AG10803 (cell line): ENCODE data around the gene C19orf25.

Experiments used
- DNase-seq: peaks from one replicate; pipeline ENCODE4 v3.0.0; 2010; ENCODE audit warnings: low read depth
- H3K4me3 ChIP-seq: 2 replicates; pipeline ENCODE4 v1.5.1; 2011; ENCODE audit warnings: mild to moderate bottlenecking, low read length, control low read depth
- TF ChIP-seq, protein P1 (sequence below): conservative IDR thresholded peaks from 2 replicates; pipeline ENCODE4 v1.5.1; 2011; ENCODE audit warnings: mild to moderate bottlenecking, low read length, control low read depth, inconsistent platforms

C19orf25 gene

DNA sequence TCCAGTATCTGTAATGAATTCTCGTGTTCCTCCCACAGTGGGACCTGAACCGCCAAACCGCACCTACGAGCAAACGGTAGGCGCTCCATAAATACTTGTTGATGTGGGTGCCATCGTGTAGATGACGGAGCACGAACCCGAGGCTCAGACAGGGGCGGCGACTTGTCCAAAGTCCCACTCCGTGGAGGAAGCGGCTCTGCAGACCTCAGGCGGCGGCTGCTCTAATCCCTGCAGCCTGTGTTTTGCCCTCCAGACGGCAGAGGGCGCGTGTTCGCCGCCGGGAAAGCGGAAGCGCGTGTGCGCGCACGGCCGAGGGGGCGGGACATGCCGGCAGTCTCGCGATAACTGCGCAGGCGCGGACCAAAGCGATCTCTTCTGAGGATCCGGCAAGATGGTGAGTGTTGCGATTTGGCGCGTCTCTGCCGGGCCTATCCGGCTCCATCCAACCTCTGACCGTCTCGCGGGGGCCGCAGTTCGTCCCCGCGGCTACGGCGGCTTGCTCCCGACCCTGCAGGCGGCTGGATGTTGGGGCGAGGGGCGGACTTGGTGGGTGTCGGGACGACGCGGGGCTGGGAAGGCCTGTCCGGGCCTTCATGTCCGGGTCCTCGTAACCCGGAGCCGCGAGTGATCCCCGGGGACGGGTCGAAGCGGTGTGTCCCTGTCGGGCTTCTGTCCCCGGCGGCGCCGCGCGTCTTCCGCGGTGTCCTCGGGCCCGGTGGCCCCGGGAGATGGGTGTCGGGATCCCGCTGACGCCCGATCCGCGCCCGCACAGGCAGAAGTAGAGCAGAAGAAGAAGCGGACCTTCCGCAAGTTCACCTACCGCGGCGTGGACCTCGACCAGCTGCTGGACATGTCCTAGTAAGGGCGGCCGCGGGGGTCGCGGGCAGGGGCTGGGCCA lies 40.7 kb downstream of the C19orf25 start, which contains the start of gene RPS15:
Gene RPS15, plus strand, starts transcription at position 362 of the 898 bp plus-strand sequence. Its CDS starts 30 bp downstream, at position 392.
- peak; percentile 94 for DNase-seq
- TF ChIP-seq, protein P1, sequence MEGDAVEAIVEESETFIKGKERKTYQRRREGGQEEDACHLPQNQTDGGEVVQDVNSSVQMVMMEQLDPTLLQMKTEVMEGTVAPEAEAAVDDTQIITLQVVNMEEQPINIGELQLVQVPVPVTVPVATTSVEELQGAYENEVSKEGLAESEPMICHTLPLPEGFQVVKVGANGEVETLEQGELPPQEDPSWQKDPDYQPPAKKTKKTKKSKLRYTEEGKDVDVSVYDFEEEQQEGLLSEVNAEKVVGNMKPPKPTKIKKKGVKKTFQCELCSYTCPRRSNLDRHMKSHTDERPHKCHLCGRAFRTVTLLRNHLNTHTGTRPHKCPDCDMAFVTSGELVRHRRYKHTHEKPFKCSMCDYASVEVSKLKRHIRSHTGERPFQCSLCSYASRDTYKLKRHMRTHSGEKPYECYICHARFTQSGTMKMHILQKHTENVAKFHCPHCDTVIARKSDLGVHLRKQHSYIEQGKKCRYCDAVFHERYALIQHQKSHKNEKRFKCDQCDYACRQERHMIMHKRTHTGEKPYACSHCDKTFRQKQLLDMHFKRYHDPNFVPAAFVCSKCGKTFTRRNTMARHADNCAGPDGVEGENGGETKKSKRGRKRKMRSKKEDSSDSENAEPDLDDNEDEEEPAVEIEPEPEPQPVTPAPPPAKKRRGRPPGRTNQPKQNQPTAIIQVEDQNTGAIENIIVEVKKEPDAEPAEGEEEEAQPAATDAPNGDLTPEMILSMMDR, result peak; percentile 77
- peak within 1 kb of the TSS; percentile 82 for H3K4me3 ChIP-seq

GRCh38 chr19:1437609-1438008 lies 41.4 kb downstream of the C19orf25 start:
- no peak overlapping the region for H3K4me3 ChIP-seq
- TF ChIP-seq, protein P1, result no peak
- no peak for DNase-seq

DNA sequence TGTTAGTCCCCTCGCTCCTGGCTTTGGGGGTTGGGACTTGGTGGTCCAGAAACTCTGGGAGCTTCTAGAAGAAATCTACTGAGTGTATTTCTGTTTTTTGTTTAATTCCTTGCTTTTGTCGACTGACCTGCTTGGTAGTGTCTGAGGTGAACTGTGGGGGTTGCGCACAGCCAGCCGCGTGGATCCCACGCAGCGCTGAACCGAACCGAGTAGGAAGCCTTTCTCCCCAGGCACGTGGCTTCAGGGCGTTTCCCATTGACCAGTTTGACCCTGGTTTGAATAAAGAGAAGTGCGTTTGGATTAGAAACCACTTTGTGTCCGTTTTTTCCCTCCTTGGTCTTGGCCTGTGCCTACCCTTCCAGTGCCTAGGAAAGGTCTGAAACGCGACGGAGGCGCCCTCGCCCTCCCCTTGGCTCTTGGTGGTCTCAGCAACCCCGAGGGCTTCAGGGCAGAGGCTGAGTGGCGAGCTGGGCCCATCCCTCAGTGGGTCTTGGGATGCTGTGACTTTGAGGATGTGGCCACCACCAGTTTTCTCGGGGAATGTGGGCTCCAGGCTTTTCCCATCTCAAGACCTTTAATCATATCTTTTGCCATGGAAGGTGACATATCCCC lies 43.5 kb downstream of the C19orf25 start:
- no peak overlapping the region for H3K4me3 ChIP-seq
- no peak for DNase-seq
- TF ChIP-seq, protein P1, result no peak

DNA sequence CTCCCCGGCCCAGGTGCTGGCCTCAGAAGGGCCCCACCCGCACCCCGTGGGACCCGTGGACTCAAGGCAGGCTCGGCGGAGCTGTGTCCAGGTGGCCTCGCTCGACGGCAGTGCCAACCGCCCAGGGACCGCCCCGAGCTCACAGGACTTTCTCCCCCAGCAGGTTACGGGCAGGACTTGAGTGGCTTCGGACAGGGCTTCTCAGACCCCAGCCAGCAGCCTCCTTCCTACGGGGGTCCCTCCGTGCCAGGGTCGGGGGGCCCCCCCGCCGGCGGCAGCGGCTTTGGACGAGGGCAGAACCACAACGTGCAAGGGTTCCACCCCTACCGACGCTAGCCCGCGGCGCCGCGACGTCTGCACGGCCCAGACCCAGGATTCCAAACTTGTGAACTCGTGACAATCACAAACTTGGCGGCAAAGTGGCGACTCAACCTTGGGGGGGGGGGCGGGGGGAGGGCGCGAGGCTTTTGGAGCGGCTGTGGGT lies 44.4 kb downstream of the C19orf25 start:
- no peak overlapping the region for H3K4me3 ChIP-seq
- TF ChIP-seq, protein P1, result no peak
- no peak for DNase-seq

GRCh38 chr19:1434040-1434366 lies 45.0 kb downstream of the C19orf25 start:
- H3K4me3 ChIP-seq, result no peak overlapping the region
- TF ChIP-seq, protein P1, result no peak

GRCh38 chr19:1433119-1434039 lies 45.6 kb downstream of the C19orf25 start:
- no peak overlapping the region for H3K4me3 ChIP-seq
- TF ChIP-seq, protein P1, result no peak
- no peak for DNase-seq

More at GRCh38 chr19:1434040-1434366, 45.0 kb downstream of the C19orf25 start:
- no peak for DNase-seq
